ENCODE results near the gene DNAH3.

The DNAH3 gene

GRCh38 chr16:21167929-21168602 lies 17.4 kb upstream of the DNAH3 start:
- Histone ChIP-seq H3K4me1 (ENCODE audit: insufficient read depth, insufficient read length) (peaks cover 2% of the 10 kb centered on the region), H3K9me3 (ENCODE audit: insufficient read depth, low read length) (no peaks in the 10 kb centered on the region), H3K9ac (ENCODE audit: insufficient read length, low read depth) (no peak overlapping the region), H3K4me3 (ENCODE audit: insufficient read length, low read depth) (no peak overlapping the region), H3K36me3 (ENCODE audit: insufficient read depth, insufficient read length, low read length) (peaks cover 64% of the 10 kb centered on the region), H3K27me3 (ENCODE audit: insufficient read depth, insufficient read length) (no peaks in the 10 kb centered on the region)
- no peak for TF ChIP-seq YY1 (IDR thresholded peaks at IDR 0.05; ENCODE audit: insufficient read depth, insufficient read length)
- no peak for TF ChIP-seq SUZ12 (IDR thresholded peaks at IDR 0.05; ENCODE audit: extremely low read depth, insufficient read depth, insufficient read length)
- no peak for TF ChIP-seq ZNF274 (IDR thresholded peaks at IDR 0.05; ENCODE audit: low read depth, low read length)
- no peak for DNase-seq (ENCODE audit: low read depth, low spot score)

- H3K9ac ChIP-seq (ENCODE audit: insufficient read length, low read depth) = no peak overlapping the region
- H3K36me3 ChIP-seq (ENCODE audit: insufficient read depth, insufficient read length, low read length) = peaks cover 64% of the 10 kb centered on the region
- H3K27me3 ChIP-seq (ENCODE audit: insufficient read depth, insufficient read length) = no peaks in the 10 kb centered on the region
- H3K4me1 ChIP-seq (ENCODE audit: insufficient read depth, insufficient read length) = peaks cover 2% of the 10 kb centered on the region
- H3K9me3 ChIP-seq (ENCODE audit: insufficient read depth, low read length) = no peaks in the 10 kb centered on the region
- TF ChIP-seq ZNF274 (IDR thresholded peaks at IDR 0.05; ENCODE audit: low read depth, low read length) (no peak), YY1 (IDR thresholded peaks at IDR 0.05; ENCODE audit: insufficient read depth, insufficient read length) (no peak), SUZ12 (IDR thresholded peaks at IDR 0.05; ENCODE audit: extremely low read depth, insufficient read depth, insufficient read length) (no peak)
- no peak overlapping the region for H3K4me3 ChIP-seq (ENCODE audit: insufficient read length, low read depth)
- no peak for DNase-seq (ENCODE audit: low read depth, low spot score)
Measured at GRCh38 chr16:21167360-21167759, 16.7 kb upstream of the DNAH3 start.

GRCh38 chr16:21166561-21166961 lies 15.9 kb upstream of the DNAH3 start:
- no peak for DNase-seq (ENCODE audit: low read depth, low spot score)
- Histone ChIP-seq H3K4me1 (ENCODE audit: insufficient read depth, insufficient read length) (peaks cover 2% of the 10 kb centered on the region), H3K4me3 (ENCODE audit: insufficient read length, low read depth) (no peak overlapping the region), H3K9ac (ENCODE audit: insufficient read length, low read depth) (no peak overlapping the region), H3K36me3 (ENCODE audit: insufficient read depth, insufficient read length, low read length) (peaks cover 65% of the 10 kb centered on the region), H3K27me3 (ENCODE audit: insufficient read depth, insufficient read length) (no peaks in the 10 kb centered on the region), H3K9me3 (ENCODE audit: insufficient read depth, low read length) (no peaks in the 10 kb centered on the region)
- TF ChIP-seq ZNF274 (IDR thresholded peaks at IDR 0.05; ENCODE audit: low read depth, low read length) (no peak), SUZ12 (IDR thresholded peaks at IDR 0.05; ENCODE audit: extremely low read depth, insufficient read depth, insufficient read length) (no peak), YY1 (IDR thresholded peaks at IDR 0.05; ENCODE audit: insufficient read depth, insufficient read length) (no peak)

- TF ChIP-seq YY1 (IDR thresholded peaks at IDR 0.05; ENCODE audit: insufficient read depth, insufficient read length) = no peak
- TF ChIP-seq ZNF274 (IDR thresholded peaks at IDR 0.05; ENCODE audit: low read depth, low read length) = no peak
- no peak for TF ChIP-seq SUZ12 (IDR thresholded peaks at IDR 0.05; ENCODE audit: extremely low read depth, insufficient read depth, insufficient read length)
- H3K9me3 ChIP-seq (ENCODE audit: insufficient read depth, low read length) = no peaks in the 10 kb centered on the region
- H3K4me3 ChIP-seq (ENCODE audit: insufficient read length, low read depth) = no peak overlapping the region
- no peaks in the 10 kb centered on the region for H3K27me3 ChIP-seq (ENCODE audit: insufficient read depth, insufficient read length)
- peaks cover 57% of the 10 kb centered on the region for H3K36me3 ChIP-seq (ENCODE audit: insufficient read depth, insufficient read length, low read length)
- DNase-seq (ENCODE audit: low read depth, low spot score) = no peak
- peaks cover 2% of the 10 kb centered on the region for H3K4me1 ChIP-seq (ENCODE audit: insufficient read depth, insufficient read length)
- H3K9ac ChIP-seq (ENCODE audit: insufficient read length, low read depth) = no peak overlapping the region
Measured at GRCh38 chr16:21164521-21165168, 14.0 kb upstream of the DNAH3 start.

- H3K36me3 ChIP-seq (ENCODE audit: insufficient read depth, insufficient read length, low read length) = peaks cover 55% of the 10 kb centered on the region
- no peak for TF ChIP-seq YY1 (IDR thresholded peaks at IDR 0.05; ENCODE audit: insufficient read depth, insufficient read length)
- no peak for TF ChIP-seq SUZ12 (IDR thresholded peaks at IDR 0.05; ENCODE audit: extremely low read depth, insufficient read depth, insufficient read length)
- no peak for TF ChIP-seq ZNF274 (IDR thresholded peaks at IDR 0.05; ENCODE audit: low read depth, low read length)
- H3K4me1 ChIP-seq (ENCODE audit: insufficient read depth, insufficient read length) = peaks cover 2% of the 10 kb centered on the region
- H3K9ac ChIP-seq (ENCODE audit: insufficient read length, low read depth) = no peak overlapping the region
- no peak overlapping the region for H3K4me3 ChIP-seq (ENCODE audit: insufficient read length, low read depth)
- no peaks in the 10 kb centered on the region for H3K9me3 ChIP-seq (ENCODE audit: insufficient read depth, low read length)
- no peaks in the 10 kb centered on the region for H3K27me3 ChIP-seq (ENCODE audit: insufficient read depth, insufficient read length)
- DNase-seq (ENCODE audit: low read depth, low spot score) = no peak
Measured at GRCh38 chr16:21163576-21163975, 12.9 kb upstream of the DNAH3 start.

GRCh38 chr16:21162661-21163151 lies 12.1 kb upstream of the DNAH3 start:
- H3K36me3 ChIP-seq (ENCODE audit: insufficient read depth, insufficient read length, low read length) = peaks cover 55% of the 10 kb centered on the region
- DNase-seq (ENCODE audit: low read depth, low spot score) = no peak
- peaks cover 6% of the 10 kb centered on the region for H3K4me1 ChIP-seq (ENCODE audit: insufficient read depth, insufficient read length)
- H3K9me3 ChIP-seq (ENCODE audit: insufficient read depth, low read length) = no peaks in the 10 kb centered on the region
- H3K4me3 ChIP-seq (ENCODE audit: insufficient read length, low read depth) = no peak overlapping the region
- H3K27me3 ChIP-seq (ENCODE audit: insufficient read depth, insufficient read length) = peaks cover 5% of the 10 kb centered on the region
- no peak for TF ChIP-seq SUZ12 (IDR thresholded peaks at IDR 0.05; ENCODE audit: extremely low read depth, insufficient read depth, insufficient read length)
- TF ChIP-seq ZNF274 (IDR thresholded peaks at IDR 0.05; ENCODE audit: low read depth, low read length) = no peak
- H3K9ac ChIP-seq (ENCODE audit: insufficient read length, low read depth) = no peak overlapping the region

- Histone ChIP-seq H3K4me1 (ENCODE audit: insufficient read depth, insufficient read length) (peaks cover 3% of the 10 kb centered on the region), H3K4me3 (ENCODE audit: insufficient read length, low read depth) (no peak overlapping the region), H3K27me3 (ENCODE audit: insufficient read depth, insufficient read length) (peaks cover 11% of the 10 kb centered on the region), H3K36me3 (ENCODE audit: insufficient read depth, insufficient read length, low read length) (peaks cover 45% of the 10 kb centered on the region), H3K9me3 (ENCODE audit: insufficient read depth, low read length) (no peaks in the 10 kb centered on the region), H3K9ac (ENCODE audit: insufficient read length, low read depth) (no peak overlapping the region)
- TF ChIP-seq YY1 (IDR thresholded peaks at IDR 0.05; ENCODE audit: insufficient read depth, insufficient read length) (no peak), ZNF274 (IDR thresholded peaks at IDR 0.05; ENCODE audit: low read depth, low read length) (no peak), SUZ12 (IDR thresholded peaks at IDR 0.05; ENCODE audit: extremely low read depth, insufficient read depth, insufficient read length) (no peak)
- DNase-seq (ENCODE audit: low read depth, low spot score) = no peak
Measured at GRCh38 chr16:21161211-21161610, 10.6 kb upstream of the DNAH3 start.

Measured in NT2/D1 (cell line).